Prostate gland (tissue), 2 donors: Measurements from ENCODE around the gene FAM118B.

Experiments used
- POLR2A ChIP-seq: fragments of 450-650 bp; IDR thresholded peaks from one replicate; pipeline ENCODE4 v1.6.1; 2016; ENCODE audit warnings: antibody characterized with exemption, mild to moderate bottlenecking
- TF ChIP-seq, protein P1 (sequence below), 4 experiments: fragments of 200-600 bp in 2 of 4; fragments of 450-650 bp in 2 of 4; sonication (generic) in 2 of 4; IDR thresholded peaks; 1 replicate in 3 of 4; 2 replicates in 1 of 4; pipeline ENCODE4 v1.5.1; 2016 to 2019; ENCODE audit warnings: antibody characterized with exemption in 4 of 4, mild to moderate bottlenecking in 2 of 4, moderate library complexity in 2 of 4

DNA sequence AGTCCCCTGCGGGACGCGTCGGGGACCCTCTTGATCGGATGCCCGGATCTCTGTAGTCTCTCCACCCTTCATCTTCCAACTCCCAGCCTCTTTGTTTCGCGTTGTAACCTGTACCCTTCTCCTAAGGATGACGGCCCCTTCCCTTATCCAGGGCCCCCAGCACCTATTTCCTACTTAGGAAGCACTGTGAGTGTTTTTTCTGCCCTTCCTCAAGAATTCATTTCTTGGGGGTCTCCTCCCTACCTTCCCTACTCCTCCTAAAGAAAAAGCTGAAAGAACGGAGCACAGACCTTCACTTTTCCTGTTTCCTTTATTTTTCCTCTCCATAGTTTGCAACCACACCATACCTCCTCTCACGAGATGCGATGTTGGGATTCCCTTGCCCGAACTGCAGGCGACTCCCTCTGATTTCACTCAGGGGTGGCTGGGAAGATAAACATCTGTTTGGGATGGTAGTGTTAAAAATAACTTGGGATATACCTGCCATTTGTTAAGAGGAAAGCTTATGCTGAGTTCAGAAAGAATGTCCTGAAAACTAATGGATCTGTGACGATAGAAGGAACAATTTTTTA lies 593 bp downstream of the FAM118B start:
- TF ChIP-seq, protein P1, sequence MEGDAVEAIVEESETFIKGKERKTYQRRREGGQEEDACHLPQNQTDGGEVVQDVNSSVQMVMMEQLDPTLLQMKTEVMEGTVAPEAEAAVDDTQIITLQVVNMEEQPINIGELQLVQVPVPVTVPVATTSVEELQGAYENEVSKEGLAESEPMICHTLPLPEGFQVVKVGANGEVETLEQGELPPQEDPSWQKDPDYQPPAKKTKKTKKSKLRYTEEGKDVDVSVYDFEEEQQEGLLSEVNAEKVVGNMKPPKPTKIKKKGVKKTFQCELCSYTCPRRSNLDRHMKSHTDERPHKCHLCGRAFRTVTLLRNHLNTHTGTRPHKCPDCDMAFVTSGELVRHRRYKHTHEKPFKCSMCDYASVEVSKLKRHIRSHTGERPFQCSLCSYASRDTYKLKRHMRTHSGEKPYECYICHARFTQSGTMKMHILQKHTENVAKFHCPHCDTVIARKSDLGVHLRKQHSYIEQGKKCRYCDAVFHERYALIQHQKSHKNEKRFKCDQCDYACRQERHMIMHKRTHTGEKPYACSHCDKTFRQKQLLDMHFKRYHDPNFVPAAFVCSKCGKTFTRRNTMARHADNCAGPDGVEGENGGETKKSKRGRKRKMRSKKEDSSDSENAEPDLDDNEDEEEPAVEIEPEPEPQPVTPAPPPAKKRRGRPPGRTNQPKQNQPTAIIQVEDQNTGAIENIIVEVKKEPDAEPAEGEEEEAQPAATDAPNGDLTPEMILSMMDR (IDR thresholded peaks at IDR 0.05), result no peak
- no peak for TF ChIP-seq POLR2A
